SK-N-SH treated with all-trans-retinoic acid at 6 μM for 48 hours (cell line): ENCODE measurements around the gene TMEM182.

Experiments used
- ATAC-seq: fragments of 200-7000 bp; cut with Tn5 transposase; 3 replicates; pipeline ENCODE4 v1.9.1; 2020; ENCODE audit warnings: mild to moderate bottlenecking, moderate library complexity
- ARNTL ChIP-seq: fragments of 450-650 bp; formaldehyde crosslinking; IDR thresholded peaks from 2 replicates; pipeline ENCODE4 v1.5.0; 2020; ENCODE audit warnings: low read depth, mild to moderate bottlenecking, moderate library complexity, borderline replicate concordance
- BACH2 ChIP-seq: fragments of 250-450 bp; sonication (Bioruptor Pico); IDR thresholded peaks from 2 replicates; pipeline ENCODE4 v1.9.0; 2021; ENCODE audit warnings: mild to moderate bottlenecking, borderline replicate concordance
- CSDC2 ChIP-seq: fragments of 250-450 bp; sonication (Bioruptor Pico); IDR thresholded peaks from 2 replicates; pipeline ENCODE4 v1.5.0; 2020; ENCODE audit warnings: mild to moderate bottlenecking, moderate library complexity
- ESRRG ChIP-seq: fragments of 250-450 bp; sonication (Bioruptor Pico); IDR thresholded peaks from 2 replicates; pipeline ENCODE4 v1.6.1; 2021; ENCODE audit warnings: mild to moderate bottlenecking
- GLIS3 ChIP-seq: fragments of 250-450 bp; sonication (Bioruptor Pico); IDR thresholded peaks from 2 replicates; pipeline ENCODE4 v1.5.0; 2020; ENCODE audit warnings: mild to moderate bottlenecking, moderate library complexity
- ISL1 ChIP-seq: fragments of 250-450 bp; sonication (Bioruptor Pico); IDR thresholded peaks from 2 replicates; pipeline ENCODE4 v2.1.2; 2022; ENCODE audit warnings: mild to moderate bottlenecking, moderate library complexity
- OSR1 ChIP-seq: fragments of 250-450 bp; sonication (Bioruptor Pico); IDR thresholded peaks from 2 replicates; pipeline ENCODE4 v1.8.0; 2022; ENCODE audit warnings: moderate library complexity, mild to moderate bottlenecking, inconsistent platforms
- PPARA ChIP-seq: fragments of 250-450 bp; sonication (Bioruptor Pico); IDR thresholded peaks from 2 replicates; pipeline ENCODE4 v1.5.0; 2020; ENCODE audit warnings: mild to moderate bottlenecking, borderline replicate concordance
- RARB ChIP-seq: fragments of 250-450 bp; sonication (Bioruptor Pico); IDR thresholded peaks from 2 replicates; pipeline ENCODE4 v1.8.0; 2021; ENCODE audit warnings: mild to moderate bottlenecking, moderate library complexity
- SNAI2 ChIP-seq: fragments of 250-450 bp; sonication (Bioruptor Pico); IDR thresholded peaks from 2 replicates; pipeline ENCODE4 v1.5.0; 2020; ENCODE audit warnings: mild to moderate bottlenecking, moderate library complexity
- TCF4 ChIP-seq: fragments of 250-450 bp; sonication (Bioruptor Pico); IDR thresholded peaks from 2 replicates; pipeline ENCODE4 v1.8.0; 2021; ENCODE audit warnings: mild to moderate bottlenecking, moderate library complexity, borderline replicate concordance
- TOX ChIP-seq: fragments of 250-450 bp; sonication (Bioruptor Pico); IDR thresholded peaks from 2 replicates; pipeline ENCODE4 v1.8.0; 2021; ENCODE audit warnings: mild to moderate bottlenecking, moderate library complexity, borderline replicate concordance
- ZC3H10 ChIP-seq: fragments of 250-450 bp; sonication (Bioruptor Pico); IDR thresholded peaks from 2 replicates; pipeline ENCODE4 v1.5.1; 2021; ENCODE audit warnings: mild to moderate bottlenecking, moderate library complexity
- ZFP3 ChIP-seq: fragments of 250-450 bp; sonication (Bioruptor Pico); IDR thresholded peaks from 2 replicates; pipeline ENCODE4 v1.5.0; 2020; ENCODE audit warnings: mild to moderate bottlenecking, moderate library complexity
- ZNF565 ChIP-seq: fragments of 450-650 bp; formaldehyde crosslinking; conservative IDR thresholded peaks from 2 replicates; pipeline ENCODE4 v1.5.0; 2020; ENCODE audit warnings: low read depth, mild to moderate bottlenecking, moderate library complexity
- ZNF70 ChIP-seq: fragments of 450-650 bp; formaldehyde crosslinking; IDR thresholded peaks from 2 replicates; pipeline ENCODE4 v1.5.0; 2020; ENCODE audit warnings: mild to moderate bottlenecking, moderate library complexity
- ZNF8 ChIP-seq: fragments of 450-650 bp; formaldehyde crosslinking; IDR thresholded peaks from 2 replicates; pipeline ENCODE4 v1.5.0; 2020; ENCODE audit warnings: mild to moderate bottlenecking, moderate library complexity
- TF ChIP-seq, protein P1 (sequence below): fragments of 250-450 bp; sonication (Bioruptor Pico); IDR thresholded peaks from 2 replicates; pipeline ENCODE4 v1.5.1; 2020; ENCODE audit warnings: low read depth, mild to moderate bottlenecking, moderate library complexity
- TF ChIP-seq, protein P2 (sequence below): fragments of 250-450 bp; sonication (Bioruptor Pico); IDR thresholded peaks from 2 replicates; pipeline ENCODE4 v1.8.0; 2020; ENCODE audit warnings: mild to moderate bottlenecking, moderate library complexity, borderline replicate concordance
- TF ChIP-seq, protein P3 (sequence below): fragments of 250-450 bp; sonication (Bioruptor Pico); IDR thresholded peaks from 2 replicates; pipeline ENCODE4 v1.5.1; 2021; ENCODE audit warnings: mild to moderate bottlenecking, moderate library complexity
- TF ChIP-seq, protein P4 (sequence below): fragments of 250-450 bp; sonication (Bioruptor Pico); IDR thresholded peaks from 2 replicates; pipeline ENCODE4 v1.8.0; 2021; ENCODE audit warnings: low read depth, mild to moderate bottlenecking, moderate library complexity, borderline replicate concordance
- TF ChIP-seq, protein P5 (sequence below): fragments of 250-450 bp; sonication (Bioruptor Pico); IDR thresholded peaks from 2 replicates; pipeline ENCODE4 v1.5.0; 2020; ENCODE audit warnings: mild to moderate bottlenecking, moderate library complexity

TMEM182 gene

DNA sequence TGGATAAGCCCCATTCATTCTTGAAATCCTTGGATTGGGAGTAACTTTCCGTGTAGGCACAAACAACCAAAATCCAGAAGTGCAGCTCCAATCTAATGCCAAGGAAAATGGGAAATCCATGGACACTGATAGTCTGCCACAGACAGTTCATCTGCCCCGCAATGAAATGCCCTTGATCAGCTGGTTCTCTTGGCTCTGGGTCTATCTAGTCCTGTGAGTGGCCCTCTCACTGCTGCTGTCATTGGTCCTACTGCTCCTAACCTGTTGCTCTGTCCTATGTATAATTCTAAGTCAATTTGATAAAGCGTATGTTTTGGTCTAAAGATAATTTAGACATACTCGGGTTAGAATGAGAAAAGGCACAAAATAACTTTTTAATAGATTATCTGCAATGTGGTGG is 13.7 kb upstream of the TMEM182 start:
- TF ChIP-seq, protein P1, sequence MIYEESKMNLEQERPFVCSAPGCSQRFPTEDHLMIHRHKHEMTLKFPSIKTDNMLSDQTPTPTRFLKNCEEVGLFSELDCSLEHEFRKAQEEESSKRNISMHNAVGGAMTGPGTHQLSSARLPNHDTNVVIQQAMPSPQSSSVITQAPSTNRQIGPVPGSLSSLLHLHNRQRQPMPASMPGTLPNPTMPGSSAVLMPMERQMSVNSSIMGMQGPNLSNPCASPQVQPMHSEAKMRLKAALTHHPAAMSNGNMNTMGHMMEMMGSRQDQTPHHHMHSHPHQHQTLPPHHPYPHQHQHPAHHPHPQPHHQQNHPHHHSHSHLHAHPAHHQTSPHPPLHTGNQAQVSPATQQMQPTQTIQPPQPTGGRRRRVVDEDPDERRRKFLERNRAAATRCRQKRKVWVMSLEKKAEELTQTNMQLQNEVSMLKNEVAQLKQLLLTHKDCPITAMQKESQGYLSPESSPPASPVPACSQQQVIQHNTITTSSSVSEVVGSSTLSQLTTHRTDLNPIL (CRISPR knock-in tag): no peak
- TF ChIP-seq ZNF8 (CRISPR knock-in tag) (no peak), ZC3H10 (CRISPR knock-in tag) (no peak), ISL1 (CRISPR knock-in tag) (no peak), ARNTL (no peak), OSR1 (CRISPR knock-in tag) (no peak), ZNF70 (no peak), BACH2 (no peak), ESRRG (CRISPR knock-in tag) (no peak), ZNF565 (CRISPR knock-in tag) (no peak), CSDC2 (CRISPR knock-in tag) (no peak), ZFP3 (CRISPR knock-in tag) (no peak)
- TF ChIP-seq, protein P2, sequence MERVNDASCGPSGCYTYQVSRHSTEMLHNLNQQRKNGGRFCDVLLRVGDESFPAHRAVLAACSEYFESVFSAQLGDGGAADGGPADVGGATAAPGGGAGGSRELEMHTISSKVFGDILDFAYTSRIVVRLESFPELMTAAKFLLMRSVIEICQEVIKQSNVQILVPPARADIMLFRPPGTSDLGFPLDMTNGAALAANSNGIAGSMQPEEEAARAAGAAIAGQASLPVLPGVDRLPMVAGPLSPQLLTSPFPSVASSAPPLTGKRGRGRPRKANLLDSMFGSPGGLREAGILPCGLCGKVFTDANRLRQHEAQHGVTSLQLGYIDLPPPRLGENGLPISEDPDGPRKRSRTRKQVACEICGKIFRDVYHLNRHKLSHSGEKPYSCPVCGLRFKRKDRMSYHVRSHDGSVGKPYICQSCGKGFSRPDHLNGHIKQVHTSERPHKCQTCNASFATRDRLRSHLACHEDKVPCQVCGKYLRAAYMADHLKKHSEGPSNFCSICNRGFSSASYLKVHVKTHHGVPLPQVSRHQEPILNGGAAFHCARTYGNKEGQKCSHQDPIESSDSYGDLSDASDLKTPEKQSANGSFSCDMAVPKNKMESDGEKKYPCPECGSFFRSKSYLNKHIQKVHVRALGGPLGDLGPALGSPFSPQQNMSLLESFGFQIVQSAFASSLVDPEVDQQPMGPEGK (CRISPR knock-in tag): no peak
- TF ChIP-seq, protein P3, sequence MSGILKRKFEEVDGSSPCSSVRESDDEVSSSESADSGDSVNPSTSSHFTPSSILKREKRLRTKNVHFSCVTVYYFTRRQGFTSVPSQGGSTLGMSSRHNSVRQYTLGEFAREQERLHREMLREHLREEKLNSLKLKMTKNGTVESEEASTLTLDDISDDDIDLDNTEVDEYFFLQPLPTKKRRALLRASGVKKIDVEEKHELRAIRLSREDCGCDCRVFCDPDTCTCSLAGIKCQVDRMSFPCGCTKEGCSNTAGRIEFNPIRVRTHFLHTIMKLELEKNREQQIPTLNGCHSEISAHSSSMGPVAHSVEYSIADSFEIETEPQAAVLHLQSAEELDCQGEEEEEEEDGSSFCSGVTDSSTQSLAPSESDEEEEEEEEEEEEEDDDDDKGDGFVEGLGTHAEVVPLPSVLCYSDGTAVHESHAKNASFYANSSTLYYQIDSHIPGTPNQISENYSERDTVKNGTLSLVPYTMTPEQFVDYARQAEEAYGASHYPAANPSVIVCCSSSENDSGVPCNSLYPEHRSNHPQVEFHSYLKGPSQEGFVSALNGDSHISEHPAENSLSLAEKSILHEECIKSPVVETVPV: no peak

DNA sequence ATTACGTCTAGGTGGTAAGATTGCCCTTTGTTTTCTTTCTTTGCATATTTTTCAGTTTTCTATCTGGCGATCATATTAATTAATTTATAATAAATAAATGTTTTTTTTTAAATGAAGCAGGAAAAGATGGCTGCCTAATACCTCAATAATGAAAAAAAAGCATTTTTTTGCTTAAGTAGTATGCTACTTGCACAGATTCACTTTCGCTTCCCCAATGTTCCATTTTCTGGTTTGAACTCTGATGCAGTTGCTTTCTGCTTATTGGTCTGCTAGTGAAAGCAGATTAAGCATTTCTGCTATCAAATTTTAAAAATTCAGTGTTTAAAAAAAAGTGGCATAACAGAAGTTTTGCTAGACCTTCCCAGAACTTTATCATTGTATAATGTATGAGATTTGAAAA is 11.9 kb upstream of the TMEM182 start:
- no peak for ATAC-seq
- TF ChIP-seq ZC3H10 (CRISPR knock-in tag) (no peak), PPARA (CRISPR knock-in tag) (no peak), CSDC2 (CRISPR knock-in tag) (no peak), ZNF8 (CRISPR knock-in tag) (no peak), ESRRG (CRISPR knock-in tag) (no peak), SNAI2 (CRISPR knock-in tag) (no peak), TOX (CRISPR knock-in tag) (no peak), RARB (CRISPR knock-in tag) (no peak), TCF4 (CRISPR knock-in tag) (no peak), GLIS3 (CRISPR knock-in tag) (no peak)
- TF ChIP-seq, protein P4, sequence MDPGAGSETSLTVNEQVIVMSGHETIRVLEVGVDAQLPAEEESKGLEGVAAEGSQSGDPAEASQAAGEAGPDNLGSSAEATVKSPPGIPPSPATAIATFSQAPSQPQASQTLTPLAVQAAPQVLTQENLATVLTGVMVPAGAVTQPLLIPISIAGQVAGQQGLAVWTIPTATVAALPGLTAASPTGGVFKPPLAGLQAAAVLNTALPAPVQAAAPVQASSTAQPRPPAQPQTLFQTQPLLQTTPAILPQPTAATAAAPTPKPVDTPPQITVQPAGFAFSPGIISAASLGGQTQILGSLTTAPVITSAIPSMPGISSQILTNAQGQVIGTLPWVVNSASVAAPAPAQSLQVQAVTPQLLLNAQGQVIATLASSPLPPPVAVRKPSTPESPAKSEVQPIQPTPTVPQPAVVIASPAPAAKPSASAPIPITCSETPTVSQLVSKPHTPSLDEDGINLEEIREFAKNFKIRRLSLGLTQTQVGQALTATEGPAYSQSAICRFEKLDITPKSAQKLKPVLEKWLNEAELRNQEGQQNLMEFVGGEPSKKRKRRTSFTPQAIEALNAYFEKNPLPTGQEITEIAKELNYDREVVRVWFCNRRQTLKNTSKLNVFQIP (CRISPR knock-in tag): no peak
- TF ChIP-seq, protein P5, sequence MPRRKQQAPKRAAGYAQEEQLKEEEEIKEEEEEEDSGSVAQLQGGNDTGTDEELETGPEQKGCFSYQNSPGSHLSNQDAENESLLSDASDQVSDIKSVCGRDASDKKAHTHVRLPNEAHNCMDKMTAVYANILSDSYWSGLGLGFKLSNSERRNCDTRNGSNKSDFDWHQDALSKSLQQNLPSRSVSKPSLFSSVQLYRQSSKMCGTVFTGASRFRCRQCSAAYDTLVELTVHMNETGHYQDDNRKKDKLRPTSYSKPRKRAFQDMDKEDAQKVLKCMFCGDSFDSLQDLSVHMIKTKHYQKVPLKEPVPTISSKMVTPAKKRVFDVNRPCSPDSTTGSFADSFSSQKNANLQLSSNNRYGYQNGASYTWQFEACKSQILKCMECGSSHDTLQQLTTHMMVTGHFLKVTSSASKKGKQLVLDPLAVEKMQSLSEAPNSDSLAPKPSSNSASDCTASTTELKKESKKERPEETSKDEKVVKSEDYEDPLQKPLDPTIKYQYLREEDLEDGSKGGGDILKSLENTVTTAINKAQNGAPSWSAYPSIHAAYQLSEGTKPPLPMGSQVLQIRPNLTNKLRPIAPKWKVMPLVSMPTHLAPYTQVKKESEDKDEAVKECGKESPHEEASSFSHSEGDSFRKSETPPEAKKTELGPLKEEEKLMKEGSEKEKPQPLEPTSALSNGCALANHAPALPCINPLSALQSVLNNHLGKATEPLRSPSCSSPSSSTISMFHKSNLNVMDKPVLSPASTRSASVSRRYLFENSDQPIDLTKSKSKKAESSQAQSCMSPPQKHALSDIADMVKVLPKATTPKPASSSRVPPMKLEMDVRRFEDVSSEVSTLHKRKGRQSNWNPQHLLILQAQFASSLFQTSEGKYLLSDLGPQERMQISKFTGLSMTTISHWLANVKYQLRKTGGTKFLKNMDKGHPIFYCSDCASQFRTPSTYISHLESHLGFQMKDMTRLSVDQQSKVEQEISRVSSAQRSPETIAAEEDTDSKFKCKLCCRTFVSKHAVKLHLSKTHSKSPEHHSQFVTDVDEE (CRISPR knock-in tag): no peak
- TF ChIP-seq, protein P3: no peak

More for the DNA sequence above, 13.7 kb upstream of the TMEM182 start:
- ATAC-seq: no peak
